T-helper 2 cell (primary cell): ENCODE measurements around the gene ODC1.

Experiments used
- DNase-seq, 5 experiments: peaks; one replicate each; pipeline versions ENCODE4 v3.0.0 to v3.0.0-alpha.2; 2012 to 2022
- total RNA-seq, 2 donors: gene quantifications; one replicate each; lab custom pipeline; 2026; lab: John Stamatoyannopoulos, UW

ODC1 gene
- total RNA-seq = 406 to 665 reads per million in 2 donors

GRCh38 chr2:10447895-10448575, at the start of gene ODC1:
TSS of gene ODC1 (minus strand) at chr2:10448327. CDS start at chr2:10445032, 3,295 bp downstream.
- DNase-seq = peak; percentile 96 to 99 (median 99)

GRCh38 chr2:10497797-10498251, 49.7 kb upstream of the ODC1 start:
- peak in 4 of 5 experiments; percentile 17 to 69 (median 41) for DNase-seq

GRCh38 chr2:10495988-10496313, 47.8 kb upstream of the ODC1 start:
- DNase-seq = no peak

GRCh38 chr2:10495311-10495987, 47.3 kb upstream of the ODC1 start:
- DNase-seq = no peak

- DNase-seq = no peak
Measured at GRCh38 chr2:10494351-10495066, 46.4 kb upstream of the ODC1 start.

- DNase-seq = peak; percentile 37 to 93 (median 77)
Measured at GRCh38 chr2:10493634-10494281, 45.6 kb upstream of the ODC1 start.

- DNase-seq = no peak
Measured at GRCh38 chr2:10493075-10493633, 45.0 kb upstream of the ODC1 start.

- DNase-seq = no peak
Measured at GRCh38 chr2:10490806-10491291, 42.7 kb upstream of the ODC1 start.

GRCh38 chr2:10489842-10490555, 41.9 kb upstream of the ODC1 start:
- DNase-seq = no peak

- DNase-seq = peak in 1 of 5 experiments; percentile 22
Measured at GRCh38 chr2:10488142-10488541, 40.0 kb upstream of the ODC1 start.

GRCh38 chr2:10487741-10488104, 39.6 kb upstream of the ODC1 start:
- DNase-seq = peak in 1 of 5 experiments; percentile 31

GRCh38 chr2:10487081-10487740, 39.1 kb upstream of the ODC1 start:
- DNase-seq = no peak

- no peak for DNase-seq
Measured at GRCh38 chr2:10486601-10487079, 38.5 kb upstream of the ODC1 start.

GRCh38 chr2:10486091-10486490, 38.0 kb upstream of the ODC1 start:
- DNase-seq = no peak

GRCh38 chr2:10482913-10483312, 34.8 kb upstream of the ODC1 start:
- DNase-seq = no peak

GRCh38 chr2:10482460-10482859, 34.3 kb upstream of the ODC1 start:
- DNase-seq = no peak

- no peak for DNase-seq
Measured at GRCh38 chr2:10481666-10482157, 33.6 kb upstream of the ODC1 start.

GRCh38 chr2:10481055-10481665, 33.0 kb upstream of the ODC1 start:
- DNase-seq = no peak

- no peak for DNase-seq
Measured at GRCh38 chr2:10480359-10480949, 32.3 kb upstream of the ODC1 start.

- peak in 1 of 5 experiments; percentile 9 for DNase-seq
Measured at GRCh38 chr2:10478916-10479315, 30.8 kb upstream of the ODC1 start.
